Vagina (tissue), 2 donors: ENCODE data around the gene SLC22A17. TPM values are rescaled to one million over a fixed set of nuclear protein-coding genes. Genes with fewer than 3 reads are reported as not detected.

Source experiments
- DNase-seq, 2 donors: peaks; one replicate each; pipeline ENCODE4 v3.0.0-alpha.2; 2017; ENCODE audit errors: extremely low spot score in 2 of 2
- H3K27ac ChIP-seq: fragments of 200-600 bp; sonication (generic); one replicate; pipeline ENCODE4 v1.5.1; 2019
- H3K27me3 ChIP-seq: fragments of 200-600 bp; sonication (generic); one replicate; pipeline ENCODE4 v1.5.1; 2019
- H3K36me3 ChIP-seq, 2 donors: fragments of 200-600 bp; sonication (generic); one replicate each; pipeline ENCODE4 v1.5.1; 2017 to 2019
- H3K4me1 ChIP-seq: fragments of 200-600 bp; sonication (generic); one replicate; pipeline ENCODE4 v1.5.1; 2019
- H3K4me3 ChIP-seq, 2 donors: fragments of 200-600 bp; sonication (generic); 1 replicate in 1 of 2; 2 replicates in 1 of 2; pipeline ENCODE4 v1.5.1; 2016 to 2019
- H3K9me3 ChIP-seq: fragments of 200-600 bp; sonication (generic); one replicate; pipeline ENCODE4 v1.5.1; 2019
- POLR2A ChIP-seq, 2 donors: fragments of 450-650 bp; IDR thresholded peaks; one replicate each; pipeline ENCODE4 v1.6.1; 2017; ENCODE audit warnings: antibody characterized with exemption in 2 of 2, mild to moderate bottlenecking in 2 of 2, moderate library complexity in 2 of 2
- POLR2AphosphoS5 ChIP-seq, 2 donors: sonication (generic); formaldehyde crosslinking; IDR thresholded peaks; one replicate each; pipeline ENCODE4 v1.9.0; 2017; ENCODE audit warnings: antibody characterized with exemption in 2 of 2, mild to moderate bottlenecking in 2 of 2, low read depth in 1 of 2; ENCODE audit not compliant: insufficient read depth in 1 of 2
- intact Hi-C: fragments of 100-400 bp; cut with DNase I; formaldehyde crosslinking; loops from one replicate; pipeline ENCODE4 v1.15.1; 2023
- microRNA counts, 2 donors: library from miRNA; unstranded; fragments of <30 nt; microRNA quantifications; one replicate each; lab custom pipeline; 2016 to 2017
- microRNA-seq: library from miRNA; unstranded; fragments of <30 nt; microRNA quantifications from one replicate; pipeline ENCODE4, GENCODE V29; 2017; ENCODE audit warnings: borderline number of aligned reads, borderline replicate concordance
- small RNA-seq: library from RNA; depleted of rRNA; stranded (forward); fragments of <200 nt; gene quantifications from one replicate; pipeline ENCODE3, GENCODE V24; 2016
- total RNA-seq: library from RNA; depleted of rRNA; stranded (reverse); fragments of >200 nt; gene quantifications from one replicate; pipeline ENCODE4 v1.2.3, GENCODE V29; 2016
- TF ChIP-seq, protein P1 (sequence below), 3 experiments: fragments of 450-650 bp in 2 of 3; fragments of 200-600 bp in 1 of 3; sonication (generic) in 1 of 3; IDR thresholded peaks; one replicate each; pipeline ENCODE4 v1.5.1; 2017 to 2019; ENCODE audit warnings: antibody characterized with exemption in 3 of 3, mild to moderate bottlenecking in 2 of 3, moderate library complexity in 2 of 3

SLC22A17 gene
- total RNA-seq, 1 donor from 2014 or later, result 37.8 TPM

DNA sequence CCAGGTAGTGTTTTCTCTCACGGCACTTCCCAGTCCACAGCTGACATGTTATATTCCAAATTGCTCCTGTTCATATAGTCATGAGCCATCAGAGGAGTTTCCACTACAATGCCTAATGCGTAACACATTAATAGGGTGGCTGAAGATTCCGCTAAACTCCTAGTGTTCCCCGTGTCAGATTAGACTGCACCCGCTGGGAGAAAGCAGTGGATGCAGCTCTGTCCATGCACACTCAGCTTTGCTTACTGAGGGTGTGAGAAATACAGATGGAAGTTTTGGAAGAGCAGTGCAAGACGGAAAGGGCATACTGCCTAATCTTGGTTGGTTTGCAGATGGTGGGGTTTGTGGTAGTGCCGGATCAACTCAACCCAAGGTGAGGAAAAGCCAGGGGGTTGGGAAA, 55.6 kb downstream of the SLC22A17 start:
- intact Hi-C loops, result no loop called here
- no peaks in the 10 kb centered on the region for H3K27me3 ChIP-seq
- no peaks in the 10 kb centered on the region for H3K36me3 ChIP-seq
- DNase-seq, result no peak
- H3K27ac ChIP-seq, result peak overlapping the region; percentile 30
- peaks cover 35% of the 10 kb centered on the region for H3K4me1 ChIP-seq
- TF ChIP-seq, protein P1, sequence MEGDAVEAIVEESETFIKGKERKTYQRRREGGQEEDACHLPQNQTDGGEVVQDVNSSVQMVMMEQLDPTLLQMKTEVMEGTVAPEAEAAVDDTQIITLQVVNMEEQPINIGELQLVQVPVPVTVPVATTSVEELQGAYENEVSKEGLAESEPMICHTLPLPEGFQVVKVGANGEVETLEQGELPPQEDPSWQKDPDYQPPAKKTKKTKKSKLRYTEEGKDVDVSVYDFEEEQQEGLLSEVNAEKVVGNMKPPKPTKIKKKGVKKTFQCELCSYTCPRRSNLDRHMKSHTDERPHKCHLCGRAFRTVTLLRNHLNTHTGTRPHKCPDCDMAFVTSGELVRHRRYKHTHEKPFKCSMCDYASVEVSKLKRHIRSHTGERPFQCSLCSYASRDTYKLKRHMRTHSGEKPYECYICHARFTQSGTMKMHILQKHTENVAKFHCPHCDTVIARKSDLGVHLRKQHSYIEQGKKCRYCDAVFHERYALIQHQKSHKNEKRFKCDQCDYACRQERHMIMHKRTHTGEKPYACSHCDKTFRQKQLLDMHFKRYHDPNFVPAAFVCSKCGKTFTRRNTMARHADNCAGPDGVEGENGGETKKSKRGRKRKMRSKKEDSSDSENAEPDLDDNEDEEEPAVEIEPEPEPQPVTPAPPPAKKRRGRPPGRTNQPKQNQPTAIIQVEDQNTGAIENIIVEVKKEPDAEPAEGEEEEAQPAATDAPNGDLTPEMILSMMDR (IDR thresholded peaks at IDR 0.05), result no peak
- TF ChIP-seq POLR2A (IDR thresholded peaks at IDR 0.05), result no peak
- TF ChIP-seq POLR2AphosphoS5 (IDR thresholded peaks at IDR 0.05; ENCODE audit: insufficient read depth in 1 of 2, low read depth in 1 of 2), result no peak
- no peaks in the 10 kb centered on the region for H3K9me3 ChIP-seq
- no peak overlapping the region for H3K4me3 ChIP-seq

MicroRNA genes within 50 kb of the gene (microRNA counts, 767-probe panel; counts per million panel counts)
- 238 to 261 counts per million in 2 donors for microRNA hsa-miR-208a (lab: Ali Mortazavi, UCI)

Small RNA genes lying within 50 kb of the gene (microRNA-seq; reads per million reads assigned to microRNA genes)
- gene MIR208A, result not detected

Small RNA genes lying within 50 kb of the gene (small RNA-seq; reads per million reads assigned to genes)
- not detected for gene MIR208A

Other genes with a start within 250 kb of the SLC22A17 start
- not detected for gene CIROP, start 247.9 kb downstream of the SLC22A17 start, total RNA-seq
- gene CEBPE, start 233.6 kb downstream of the SLC22A17 start, total RNA-seq, result not detected
- gene SLC7A8, start 169.2 kb downstream of the SLC22A17 start, total RNA-seq, result 68.5 TPM
- gene RNF212B, start 115.0 kb downstream of the SLC22A17 start, total RNA-seq, result not detected
- gene HOMEZ, start 66.8 kb downstream of the SLC22A17 start, total RNA-seq, result 13.5 TPM
- gene PPP1R3E, start 50.0 kb downstream of the SLC22A17 start, total RNA-seq, result 8.6 TPM
- 31.7 TPM for gene BCL2L2, start 46.1 kb downstream of the SLC22A17 start, total RNA-seq
- 66.0 TPM for gene PABPN1, start 31.4 kb downstream of the SLC22A17 start, total RNA-seq
- gene EFS, start 12.3 kb upstream of the SLC22A17 start, total RNA-seq, result 32.4 TPM
- gene IL25, start 19.9 kb upstream of the SLC22A17 start, total RNA-seq, result not detected
- gene CMTM5, start 24.2 kb upstream of the SLC22A17 start, total RNA-seq, result not detected
- gene MYH6, start 55.4 kb upstream of the SLC22A17 start, total RNA-seq, result not detected
- gene MYH7, start 82.8 kb upstream of the SLC22A17 start, total RNA-seq, result not detected
- gene NGDN, start 116.8 kb upstream of the SLC22A17 start, total RNA-seq, result 47.1 TPM
- 0.74 TPM for gene ZFHX2, start 198.9 kb upstream of the SLC22A17 start, total RNA-seq
- 15.0 TPM for gene THTPA, start 203.4 kb upstream of the SLC22A17 start, total RNA-seq
- 122 TPM for gene AP1G2, start 214.9 kb upstream of the SLC22A17 start, total RNA-seq
- gene JPH4, start 225.9 kb upstream of the SLC22A17 start, total RNA-seq, result 10.6 TPM